ENCODE data around the gene MYH14. TPM values are rescaled to one million over a fixed set of nuclear protein-coding genes. Genes with fewer than 3 reads are reported as not detected.
A peak's percentile ranks its signal among the peaks of the same experiment; 100 is the strongest.

MYH14 gene
- total RNA-seq, 2 donors from 2014 or later = 506 to 509 TPM

GRCh38 chr19:50322234-50322633 is 118.8 kb downstream of the MYH14 start:
- TF ChIP-seq CTCF (IDR thresholded peaks at IDR 0.05) = no peak
- no peaks in the 10 kb centered on the region for H3K36me3 ChIP-seq
- no peak overlapping the region for H3K27ac ChIP-seq
- no peak overlapping the region for H3K9ac ChIP-seq (ENCODE audit: low read depth in 2 of 2, low read length in 2 of 2)
- no peaks in the 10 kb centered on the region for H3K9me3 ChIP-seq
- peaks cover 16% of the 10 kb centered on the region for H3K27me3 ChIP-seq
- no peak overlapping the region for H3K4me3 ChIP-seq
- H3K4me1 ChIP-seq = no peaks in the 10 kb centered on the region
- no peak for DNase-seq
- intact Hi-C loops (cut with DNase I) = no loop called here

- intact Hi-C loops (cut with DNase I) = no loop called here
- Histone ChIP-seq H3K27me3 (peaks cover 21% of the 10 kb centered on the region), H3K4me1 (no peaks in the 10 kb centered on the region), H3K9ac (ENCODE audit: low read depth in 2 of 2, low read length in 2 of 2) (no peak overlapping the region), H3K9me3 (no peaks in the 10 kb centered on the region), H3K36me3 (no peaks in the 10 kb centered on the region), H3K27ac (no peak overlapping the region), H3K4me3 (no peak overlapping the region)
- DNase-seq = no peak
- no peak for TF ChIP-seq CTCF (IDR thresholded peaks at IDR 0.05)
Measured at GRCh38 chr19:50322931-50323781, 119.7 kb downstream of the MYH14 start.

GRCh38 chr19:50323782-50324133 is 120.3 kb downstream of the MYH14 start:
- Histone ChIP-seq H3K36me3 (no peaks in the 10 kb centered on the region), H3K4me1 (no peaks in the 10 kb centered on the region), H3K9ac (ENCODE audit: low read depth in 2 of 2, low read length in 2 of 2) (no peak overlapping the region), H3K27me3 (peaks cover 21% of the 10 kb centered on the region), H3K9me3 (no peaks in the 10 kb centered on the region), H3K4me3 (no peak overlapping the region), H3K27ac (no peak overlapping the region)
- TF ChIP-seq CTCF (IDR thresholded peaks at IDR 0.05) = no peak
- no peak for DNase-seq
- intact Hi-C loops (cut with DNase I) = no loop called here

GRCh38 chr19:50324331-50324730 is 120.9 kb downstream of the MYH14 start:
- intact Hi-C loops (cut with DNase I) = no loop called here
- no peak for TF ChIP-seq CTCF (IDR thresholded peaks at IDR 0.05)
- H3K4me3 ChIP-seq = no peak overlapping the region
- peaks cover 21% of the 10 kb centered on the region for H3K27me3 ChIP-seq
- H3K9me3 ChIP-seq = no peaks in the 10 kb centered on the region
- no peak overlapping the region for H3K27ac ChIP-seq
- H3K9ac ChIP-seq (ENCODE audit: low read depth in 2 of 2, low read length in 2 of 2) = no peak overlapping the region
- no peaks in the 10 kb centered on the region for H3K4me1 ChIP-seq
- no peak for DNase-seq
- no peaks in the 10 kb centered on the region for H3K36me3 ChIP-seq

- no peaks in the 10 kb centered on the region for H3K36me3 ChIP-seq
- H3K4me1 ChIP-seq = peaks cover 5% of the 10 kb centered on the region
- intact Hi-C loops (cut with DNase I) = no loop called here
- H3K4me3 ChIP-seq = no peak overlapping the region
- TF ChIP-seq CTCF (IDR thresholded peaks at IDR 0.05) = no peak
- H3K27me3 ChIP-seq = peaks cover 21% of the 10 kb centered on the region
- no peak overlapping the region for H3K9ac ChIP-seq (ENCODE audit: low read depth in 2 of 2, low read length in 2 of 2)
- no peak overlapping the region for H3K27ac ChIP-seq
- no peaks in the 10 kb centered on the region for H3K9me3 ChIP-seq
- DNase-seq = peak; percentile 54
Measured at GRCh38 chr19:50325310-50326100, 122.1 kb downstream of the MYH14 start.

Measured in colonic mucosa (tissue), 4 donors.